ENCODE measurements around the gene DPP6. TPM values are rescaled to one million over a fixed set of nuclear protein-coding genes. Genes with fewer than 3 reads are reported as not detected.

DPP6 gene
- total and polyA plus RNA-seq, 2 of the 8 experiments (the other 6 are each of a cell fraction or from before 2014, with no cell fraction given), result 4.7 to 6.8 TPM

- no peak for TF ChIP-seq TBP (IDR thresholded peaks at IDR 0.05; ENCODE audit: low read depth, low read length)
- TF ChIP-seq RAD21 (IDR thresholded peaks at IDR 0.05 in 1 of 2, conservative IDR thresholded peaks at IDR 0.05 in 1 of 2; ENCODE audit: low read depth in 2 of 2, low read length in 2 of 2), result no peak
- TF ChIP-seq EZH2 (IDR thresholded peaks at IDR 0.05; ENCODE audit: low read depth, low read length, severe bottlenecking), result no peak
- TF ChIP-seq EGR1 (IDR thresholded peaks at IDR 0.05; ENCODE audit: borderline replicate concordance, low read depth, low read length), result no peak
These were observed 812.3 kb downstream of the DPP6 start (continued) for GRCh38 chr7:154864523-154864891.
